Measurements from ENCODE around the gene SF3B1. TPM values are rescaled to one million over a fixed set of nuclear protein-coding genes. Genes with fewer than 3 reads are reported as not detected.
"Not testable (repeated sequence)": the region's sequence is repeated elsewhere in the genome, so short reads cannot be mapped to it uniquely, and the experiment has no call there.

The SF3B1 gene
- total RNA-seq, 1 donor from 2014 or later: 253 TPM

- peaks cover 8% of the 10 kb centered on the region for H3K4me1 Mint-ChIP-seq (ENCODE audit: low read depth, unreplicated experiment)
- H3K4me1 ChIP-seq (ENCODE audit: insufficient read depth, low read length): peaks cover 3% of the 10 kb centered on the region
- H3K36me3 ChIP-seq (ENCODE audit: insufficient read depth, low read length): no peaks in the 10 kb centered on the region
- H3K27me3 ChIP-seq (ENCODE audit: insufficient read depth, low read length): no peaks in the 10 kb centered on the region
- H3K79me2 ChIP-seq (ENCODE audit: insufficient read depth, low read length): no peaks in the 10 kb centered on the region
- H2AFZ ChIP-seq (ENCODE audit: low read depth, low read length): no peak overlapping the region
- peaks cover 2% of the 10 kb centered on the region for H3K36me3 Mint-ChIP-seq (ENCODE audit: low read depth, unreplicated experiment)
- no peak for DNase-seq (ENCODE audit: low read depth)
- H3K4me3 Mint-ChIP-seq (ENCODE audit: unreplicated experiment): no peak overlapping the region
- no peaks in the 10 kb centered on the region for H3K9me3 ChIP-seq (ENCODE audit: insufficient read depth, low read depth, low read length)
- no peak overlapping the region for H3K27ac Mint-ChIP-seq (ENCODE audit: unreplicated experiment)
- no peaks in the 10 kb centered on the region for H3K27me3 Mint-ChIP-seq (ENCODE audit: low read depth, unreplicated experiment)
- H4K20me1 ChIP-seq (ENCODE audit: insufficient read depth, low read length): peaks cover 2% of the 10 kb centered on the region
- no peak overlapping the region for H3K4me2 ChIP-seq (ENCODE audit: low read length)
- H3K9ac ChIP-seq (ENCODE audit: low read length): no peak overlapping the region
- H3K27ac ChIP-seq (ENCODE audit: low read depth, low read length): no peak overlapping the region
- FAIRE-seq: no peak
- H3K4me3 ChIP-seq (ENCODE audit: insufficient read depth, low read depth, low read length): no peak overlapping the region
- peaks cover 4% of the 10 kb centered on the region for H3K9me3 Mint-ChIP-seq (ENCODE audit: unreplicated experiment)
- TF ChIP-seq EZH2 (IDR thresholded peaks at IDR 0.05; ENCODE audit: insufficient read depth, low read length): no peak
- TF ChIP-seq, protein P1, sequence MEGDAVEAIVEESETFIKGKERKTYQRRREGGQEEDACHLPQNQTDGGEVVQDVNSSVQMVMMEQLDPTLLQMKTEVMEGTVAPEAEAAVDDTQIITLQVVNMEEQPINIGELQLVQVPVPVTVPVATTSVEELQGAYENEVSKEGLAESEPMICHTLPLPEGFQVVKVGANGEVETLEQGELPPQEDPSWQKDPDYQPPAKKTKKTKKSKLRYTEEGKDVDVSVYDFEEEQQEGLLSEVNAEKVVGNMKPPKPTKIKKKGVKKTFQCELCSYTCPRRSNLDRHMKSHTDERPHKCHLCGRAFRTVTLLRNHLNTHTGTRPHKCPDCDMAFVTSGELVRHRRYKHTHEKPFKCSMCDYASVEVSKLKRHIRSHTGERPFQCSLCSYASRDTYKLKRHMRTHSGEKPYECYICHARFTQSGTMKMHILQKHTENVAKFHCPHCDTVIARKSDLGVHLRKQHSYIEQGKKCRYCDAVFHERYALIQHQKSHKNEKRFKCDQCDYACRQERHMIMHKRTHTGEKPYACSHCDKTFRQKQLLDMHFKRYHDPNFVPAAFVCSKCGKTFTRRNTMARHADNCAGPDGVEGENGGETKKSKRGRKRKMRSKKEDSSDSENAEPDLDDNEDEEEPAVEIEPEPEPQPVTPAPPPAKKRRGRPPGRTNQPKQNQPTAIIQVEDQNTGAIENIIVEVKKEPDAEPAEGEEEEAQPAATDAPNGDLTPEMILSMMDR (IDR thresholded peaks at IDR 0.05; ENCODE audit: insufficient read depth, low read depth, low read length): no peak
These were observed 51.0 kb downstream of the SF3B1 start for GRCh38 chr2:197383825-197384224.

DNA sequence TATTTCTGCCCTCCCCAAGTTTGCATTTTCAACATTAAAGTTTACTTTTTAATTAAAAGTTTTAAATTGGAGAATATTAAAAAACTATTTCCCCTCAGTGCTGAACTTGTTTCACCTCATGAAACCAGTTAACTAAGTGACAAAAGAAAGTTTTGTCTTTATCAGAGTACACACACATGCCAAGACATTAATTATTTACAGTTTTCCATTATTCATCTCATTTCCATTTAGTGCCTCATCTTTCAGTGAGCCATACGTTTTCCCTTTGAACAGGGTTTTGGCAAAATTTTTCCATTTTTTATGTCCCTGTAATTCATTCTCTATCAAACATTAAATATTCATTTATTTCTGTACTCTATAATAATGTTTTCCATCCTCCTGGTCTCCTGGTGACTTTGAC, 53.2 kb downstream of the SF3B1 start:
- Histone ChIP-seq H3K27ac (ENCODE audit: low read depth, low read length) (no peak overlapping the region), H4K20me1 (ENCODE audit: insufficient read depth, low read length) (no peaks in the 10 kb centered on the region), H3K4me3 (ENCODE audit: insufficient read depth, low read depth, low read length) (no peak overlapping the region), H2AFZ (ENCODE audit: low read depth, low read length) (no peak overlapping the region), H3K27me3 (ENCODE audit: insufficient read depth, low read length) (no peaks in the 10 kb centered on the region), H3K4me1 (ENCODE audit: insufficient read depth, low read length) (peaks cover 8% of the 10 kb centered on the region), H3K4me2 (ENCODE audit: low read length) (no peak overlapping the region), H3K9ac (ENCODE audit: low read length) (no peak overlapping the region), H3K36me3 (ENCODE audit: insufficient read depth, low read length) (no peaks in the 10 kb centered on the region), H3K79me2 (ENCODE audit: insufficient read depth, low read length) (no peaks in the 10 kb centered on the region), H3K9me3 (ENCODE audit: insufficient read depth, low read depth, low read length) (no peaks in the 10 kb centered on the region)
- no peak for DNase-seq (ENCODE audit: low read depth)
- FAIRE-seq: no peak
- TF ChIP-seq, protein P1 (IDR thresholded peaks at IDR 0.05; ENCODE audit: insufficient read depth, low read depth, low read length): no peak
- no peak for TF ChIP-seq EZH2 (IDR thresholded peaks at IDR 0.05; ENCODE audit: insufficient read depth, low read length)
- Mint-ChIP-seq H3K4me3 (ENCODE audit: unreplicated experiment) (no peak overlapping the region), H3K36me3 (ENCODE audit: low read depth, unreplicated experiment) (peaks cover 2% of the 10 kb centered on the region), H3K9me3 (ENCODE audit: unreplicated experiment) (peaks cover 4% of the 10 kb centered on the region), H3K27me3 (ENCODE audit: low read depth, unreplicated experiment) (no peaks in the 10 kb centered on the region), H3K27ac (ENCODE audit: unreplicated experiment) (no peak overlapping the region), H3K4me1 (ENCODE audit: low read depth, unreplicated experiment) (peaks cover 12% of the 10 kb centered on the region)

DNA sequence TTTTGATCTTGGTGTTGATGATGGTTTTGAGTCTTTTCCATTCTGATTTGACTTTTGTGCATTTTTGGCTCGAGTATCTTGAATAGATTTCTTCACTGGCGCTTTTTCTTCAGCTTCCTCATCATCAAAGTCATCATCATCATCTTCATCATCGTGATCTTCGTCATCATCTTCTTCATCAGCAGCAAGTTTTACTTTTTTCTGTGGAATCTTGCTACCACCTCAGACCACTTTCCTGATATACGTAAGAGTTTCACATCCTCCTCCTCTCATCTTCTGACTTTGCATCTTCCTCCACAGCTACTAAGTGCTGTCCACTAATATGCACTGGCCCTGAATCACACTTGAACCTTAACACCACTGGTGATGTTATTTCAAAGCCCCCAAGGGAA, 54.9 kb downstream of the SF3B1 start:
- H3K4me3 ChIP-seq (ENCODE audit: insufficient read depth, low read depth, low read length); H3K9me3 Mint-ChIP-seq (ENCODE audit: unreplicated experiment); H3K79me2 ChIP-seq (ENCODE audit: insufficient read depth, low read length); DNase-seq (ENCODE audit: low read depth); FAIRE-seq; H3K36me3 Mint-ChIP-seq (ENCODE audit: low read depth, unreplicated experiment); H4K20me1 ChIP-seq (ENCODE audit: insufficient read depth, low read length); H3K9ac ChIP-seq (ENCODE audit: low read length); H3K27me3 ChIP-seq (ENCODE audit: insufficient read depth, low read length); H3K4me1 ChIP-seq (ENCODE audit: insufficient read depth, low read length); H3K36me3 ChIP-seq (ENCODE audit: insufficient read depth, low read length); H2AFZ ChIP-seq (ENCODE audit: low read depth, low read length); H3K9me3 ChIP-seq (ENCODE audit: insufficient read depth, low read depth, low read length); H3K27ac ChIP-seq (ENCODE audit: low read depth, low read length); H3K27ac Mint-ChIP-seq (ENCODE audit: unreplicated experiment); H3K27me3 Mint-ChIP-seq (ENCODE audit: low read depth, unreplicated experiment); H3K4me3 Mint-ChIP-seq (ENCODE audit: unreplicated experiment): not testable (repeated sequence)
- H3K4me2 ChIP-seq (ENCODE audit: low read length): peak overlapping the region; percentile 77
- peaks cover 12% of the 10 kb centered on the region for H3K4me1 Mint-ChIP-seq (ENCODE audit: low read depth, unreplicated experiment)

DNA sequence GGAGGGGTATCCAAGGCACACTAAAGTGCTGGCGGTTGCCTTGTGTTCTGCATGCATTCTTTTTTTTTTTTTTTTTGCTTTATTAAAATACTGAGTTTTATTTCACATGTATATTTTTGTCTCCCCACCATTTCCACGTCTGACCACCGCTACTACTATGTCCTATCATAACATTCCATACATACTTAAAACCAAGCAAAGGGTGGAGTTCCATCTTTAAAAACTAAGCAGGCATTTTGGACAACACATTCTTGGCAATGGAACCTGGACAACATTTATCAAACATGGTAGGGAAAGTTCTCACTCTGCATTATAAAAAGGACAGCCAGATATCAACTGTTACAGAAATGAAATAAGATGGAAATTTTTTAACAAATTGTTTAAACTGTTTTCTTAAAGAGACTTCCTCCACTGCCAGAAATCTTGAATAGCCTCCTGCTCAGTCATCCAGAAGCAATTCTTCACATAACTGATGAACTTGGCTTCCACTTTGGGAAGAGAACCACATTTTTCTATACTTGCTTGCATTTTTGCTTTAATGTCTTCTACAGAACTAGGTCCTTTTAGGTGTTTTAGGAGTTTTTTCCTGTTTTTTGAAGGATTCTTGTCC, 55.4 kb downstream of the SF3B1 start:
- H3K4me3 Mint-ChIP-seq (ENCODE audit: unreplicated experiment); H3K27me3 Mint-ChIP-seq (ENCODE audit: low read depth, unreplicated experiment); H3K27me3 ChIP-seq (ENCODE audit: insufficient read depth, low read length); H3K9me3 Mint-ChIP-seq (ENCODE audit: unreplicated experiment); H3K36me3 ChIP-seq (ENCODE audit: insufficient read depth, low read length); H3K36me3 Mint-ChIP-seq (ENCODE audit: low read depth, unreplicated experiment); H3K9me3 ChIP-seq (ENCODE audit: insufficient read depth, low read depth, low read length); H3K27ac Mint-ChIP-seq (ENCODE audit: unreplicated experiment); FAIRE-seq; H3K9ac ChIP-seq (ENCODE audit: low read length); H3K4me3 ChIP-seq (ENCODE audit: insufficient read depth, low read depth, low read length); H4K20me1 ChIP-seq (ENCODE audit: insufficient read depth, low read length); H3K4me1 ChIP-seq (ENCODE audit: insufficient read depth, low read length); H3K79me2 ChIP-seq (ENCODE audit: insufficient read depth, low read length): not testable (repeated sequence)
- peaks cover 12% of the 10 kb centered on the region for H3K4me1 Mint-ChIP-seq (ENCODE audit: low read depth, unreplicated experiment)
- Histone ChIP-seq H2AFZ (ENCODE audit: low read depth, low read length) (peak overlapping the region; percentile 69), H3K4me2 (ENCODE audit: low read length) (peak overlapping the region; percentile 77), H3K27ac (ENCODE audit: low read depth, low read length) (peak overlapping the region; percentile 5)
- peak; percentile 78 for DNase-seq (ENCODE audit: low read depth)

Data from astrocyte (in vitro differentiated cells and primary cell).